ENCODE results near the gene TRPC4. TPM values are rescaled to one million over a fixed set of nuclear protein-coding genes. Genes with fewer than 3 reads are reported as not detected.

TRPC4 gene
- total RNA-seq, 4 donors from 2014 or later = 0.60 to 1.2 (median 1.1) TPM; not detected in 1

GRCh38 chr13:37751025-37751424 lies 118.5 kb downstream of the TRPC4 start:
- DNase-seq (ENCODE audit: low spot score in 2 of 2) = no peak
- H3K4me1 ChIP-seq = no peaks in the 10 kb centered on the region
- WGBS, 2 donors = 89 to 93% methylated on average over 9 of the region's 9 CpGs
- H3K9me3 ChIP-seq = no peaks in the 10 kb centered on the region
- H3K27me3 ChIP-seq = no peaks in the 10 kb centered on the region
- no peak overlapping the region for H3K4me3 ChIP-seq
- no peaks in the 10 kb centered on the region for H3K36me3 ChIP-seq
- H3K27ac ChIP-seq = no peak overlapping the region
- TF ChIP-seq EP300 (IDR thresholded peaks at IDR 0.05) = no peak
- no peak for TF ChIP-seq CTCF (IDR thresholded peaks at IDR 0.05)
- TF ChIP-seq POLR2A (IDR thresholded peaks at IDR 0.05) = no peak

GRCh38 chr13:37748913-37749312 lies 120.7 kb downstream of the TRPC4 start:
- DNase-seq (ENCODE audit: low spot score in 2 of 2) = no peak
- TF ChIP-seq POLR2A (IDR thresholded peaks at IDR 0.05) (no peak), EP300 (IDR thresholded peaks at IDR 0.05) (no peak), CTCF (IDR thresholded peaks at IDR 0.05) (no peak)
- Histone ChIP-seq H3K36me3 (no peaks in the 10 kb centered on the region), H3K4me3 (no peak overlapping the region), H3K27me3 (no peaks in the 10 kb centered on the region), H3K4me1 (no peaks in the 10 kb centered on the region), H3K27ac (no peak overlapping the region), H3K9me3 (no peaks in the 10 kb centered on the region)
- 88 to 96% methylated on average over 3 of the region's 3 CpGs for WGBS, 2 donors

GRCh38 chr13:37747071-37747612 lies 122.4 kb downstream of the TRPC4 start:
- 56 to 58% methylated on average over 5 of the region's 5 CpGs for WGBS, 2 donors
- Histone ChIP-seq H3K9me3 (no peaks in the 10 kb centered on the region), H3K27ac (no peak overlapping the region), H3K4me1 (no peaks in the 10 kb centered on the region), H3K36me3 (no peaks in the 10 kb centered on the region), H3K4me3 (no peak overlapping the region), H3K27me3 (no peaks in the 10 kb centered on the region)
- TF ChIP-seq CTCF (IDR thresholded peaks at IDR 0.05) = no peak
- TF ChIP-seq EP300 (IDR thresholded peaks at IDR 0.05) = no peak
- TF ChIP-seq POLR2A (IDR thresholded peaks at IDR 0.05) = no peak
- DNase-seq (ENCODE audit: low spot score in 2 of 2) = no peak

- H3K36me3 ChIP-seq = no peaks in the 10 kb centered on the region
- H3K9me3 ChIP-seq = no peaks in the 10 kb centered on the region
- WGBS, 2 donors = 85% methylated on average over 7 of the region's 7 CpGs
- DNase-seq (ENCODE audit: low spot score in 2 of 2) = no peak
- no peaks in the 10 kb centered on the region for H3K27me3 ChIP-seq
- no peaks in the 10 kb centered on the region for H3K4me1 ChIP-seq
- TF ChIP-seq EP300 (IDR thresholded peaks at IDR 0.05) (no peak), POLR2A (IDR thresholded peaks at IDR 0.05) (no peak), CTCF (IDR thresholded peaks at IDR 0.05) (no peak)
- no peak overlapping the region for H3K27ac ChIP-seq
- no peak overlapping the region for H3K4me3 ChIP-seq
Observed at GRCh38 chr13:37741536-37741935, 128.0 kb downstream of the TRPC4 start.

GRCh38 chr13:37736045-37736444 lies 133.5 kb downstream of the TRPC4 start:
- no peak for TF ChIP-seq EP300 (IDR thresholded peaks at IDR 0.05)
- no peak for TF ChIP-seq POLR2A (IDR thresholded peaks at IDR 0.05)
- H3K9me3 ChIP-seq = no peaks in the 10 kb centered on the region
- H3K4me1 ChIP-seq = no peaks in the 10 kb centered on the region
- H3K27me3 ChIP-seq = no peaks in the 10 kb centered on the region
- no peak for DNase-seq (ENCODE audit: low spot score in 2 of 2)
- no peak overlapping the region for H3K4me3 ChIP-seq
- no peaks in the 10 kb centered on the region for H3K36me3 ChIP-seq
- 81 to 85% methylated on average over 3 of the region's 3 CpGs for WGBS, 2 donors
- H3K27ac ChIP-seq = no peak overlapping the region

GRCh38 chr13:37735293-37735692 lies 134.3 kb downstream of the TRPC4 start:
- Histone ChIP-seq H3K36me3 (no peaks in the 10 kb centered on the region), H3K4me1 (no peaks in the 10 kb centered on the region), H3K9me3 (no peaks in the 10 kb centered on the region), H3K4me3 (no peak overlapping the region), H3K27me3 (no peaks in the 10 kb centered on the region), H3K27ac (no peak overlapping the region)
- WGBS, 2 donors = 67 to 74% methylated on average over 4 of the region's 4 CpGs
- TF ChIP-seq POLR2A (IDR thresholded peaks at IDR 0.05) = no peak
- TF ChIP-seq EP300 (IDR thresholded peaks at IDR 0.05) = no peak
- TF ChIP-seq CTCF (IDR thresholded peaks at IDR 0.05) = no peak
- no peak for DNase-seq (ENCODE audit: low spot score in 2 of 2)
